C4-2B (cell line): ENCODE measurements around the gene SMIM15.

ENCODE experiments used
- ZFX ChIP-seq: fragments of 450-650 bp; IDR thresholded peaks from 2 replicates; pipeline ENCODE4 v1.6.1; 2017
- TF ChIP-seq, protein P1 (sequence below): fragments of 450-650 bp; conservative IDR thresholded peaks from 2 replicates; pipeline ENCODE4 v1.5.1; 2017; ENCODE audit warnings: mild to moderate bottlenecking

GRCh38 chr5:61177070-61177469 is 14.8 kb upstream of the SMIM15 start:
- TF ChIP-seq, protein P1, sequence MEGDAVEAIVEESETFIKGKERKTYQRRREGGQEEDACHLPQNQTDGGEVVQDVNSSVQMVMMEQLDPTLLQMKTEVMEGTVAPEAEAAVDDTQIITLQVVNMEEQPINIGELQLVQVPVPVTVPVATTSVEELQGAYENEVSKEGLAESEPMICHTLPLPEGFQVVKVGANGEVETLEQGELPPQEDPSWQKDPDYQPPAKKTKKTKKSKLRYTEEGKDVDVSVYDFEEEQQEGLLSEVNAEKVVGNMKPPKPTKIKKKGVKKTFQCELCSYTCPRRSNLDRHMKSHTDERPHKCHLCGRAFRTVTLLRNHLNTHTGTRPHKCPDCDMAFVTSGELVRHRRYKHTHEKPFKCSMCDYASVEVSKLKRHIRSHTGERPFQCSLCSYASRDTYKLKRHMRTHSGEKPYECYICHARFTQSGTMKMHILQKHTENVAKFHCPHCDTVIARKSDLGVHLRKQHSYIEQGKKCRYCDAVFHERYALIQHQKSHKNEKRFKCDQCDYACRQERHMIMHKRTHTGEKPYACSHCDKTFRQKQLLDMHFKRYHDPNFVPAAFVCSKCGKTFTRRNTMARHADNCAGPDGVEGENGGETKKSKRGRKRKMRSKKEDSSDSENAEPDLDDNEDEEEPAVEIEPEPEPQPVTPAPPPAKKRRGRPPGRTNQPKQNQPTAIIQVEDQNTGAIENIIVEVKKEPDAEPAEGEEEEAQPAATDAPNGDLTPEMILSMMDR = no peak
- TF ChIP-seq ZFX = no peak
